ENCODE data around the gene GPR37L1. TPM values are rescaled to one million over a fixed set of nuclear protein-coding genes. Genes with fewer than 3 reads are reported as not detected.
"Not testable (repeated sequence)": the region's sequence is repeated elsewhere in the genome, so short reads cannot be mapped to it uniquely, and the experiment has no call there.

Gene GPR37L1
- total RNA-seq, 2 donors from 2014 or later = not detected

DNA sequence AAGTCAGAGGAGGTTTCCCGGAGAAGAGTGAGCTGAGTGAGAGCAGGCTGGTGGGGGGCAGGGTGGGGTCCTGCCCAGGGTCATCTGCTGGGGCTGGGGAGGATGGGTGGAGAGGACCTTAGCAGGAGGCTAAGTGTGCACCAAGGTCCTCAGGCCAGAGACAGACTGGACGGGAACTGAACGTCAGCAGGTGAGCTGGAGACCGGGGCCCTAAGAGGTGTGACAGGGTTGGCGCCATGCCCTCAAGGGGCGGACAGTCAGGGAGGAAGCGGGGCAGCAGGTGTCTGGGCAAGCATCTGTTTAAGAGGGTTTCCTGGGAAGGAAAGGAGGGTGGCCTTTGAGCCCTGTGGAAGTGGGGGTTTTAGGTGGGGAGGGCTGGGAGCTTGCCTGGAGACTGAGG is 51.3 kb downstream of the GPR37L1 start:
- Mint-ChIP-seq H3K4me3 (no peak overlapping the region), H3K9me3 (no peaks in the 10 kb centered on the region), H3K27me3 (no peaks in the 10 kb centered on the region), H3K4me1 (no peaks in the 10 kb centered on the region), H3K27ac (no peak overlapping the region), H3K36me3 (ENCODE audit: low read depth) (no peaks in the 10 kb centered on the region)
- ATAC-seq (replicated peaks) = no peak

DNA sequence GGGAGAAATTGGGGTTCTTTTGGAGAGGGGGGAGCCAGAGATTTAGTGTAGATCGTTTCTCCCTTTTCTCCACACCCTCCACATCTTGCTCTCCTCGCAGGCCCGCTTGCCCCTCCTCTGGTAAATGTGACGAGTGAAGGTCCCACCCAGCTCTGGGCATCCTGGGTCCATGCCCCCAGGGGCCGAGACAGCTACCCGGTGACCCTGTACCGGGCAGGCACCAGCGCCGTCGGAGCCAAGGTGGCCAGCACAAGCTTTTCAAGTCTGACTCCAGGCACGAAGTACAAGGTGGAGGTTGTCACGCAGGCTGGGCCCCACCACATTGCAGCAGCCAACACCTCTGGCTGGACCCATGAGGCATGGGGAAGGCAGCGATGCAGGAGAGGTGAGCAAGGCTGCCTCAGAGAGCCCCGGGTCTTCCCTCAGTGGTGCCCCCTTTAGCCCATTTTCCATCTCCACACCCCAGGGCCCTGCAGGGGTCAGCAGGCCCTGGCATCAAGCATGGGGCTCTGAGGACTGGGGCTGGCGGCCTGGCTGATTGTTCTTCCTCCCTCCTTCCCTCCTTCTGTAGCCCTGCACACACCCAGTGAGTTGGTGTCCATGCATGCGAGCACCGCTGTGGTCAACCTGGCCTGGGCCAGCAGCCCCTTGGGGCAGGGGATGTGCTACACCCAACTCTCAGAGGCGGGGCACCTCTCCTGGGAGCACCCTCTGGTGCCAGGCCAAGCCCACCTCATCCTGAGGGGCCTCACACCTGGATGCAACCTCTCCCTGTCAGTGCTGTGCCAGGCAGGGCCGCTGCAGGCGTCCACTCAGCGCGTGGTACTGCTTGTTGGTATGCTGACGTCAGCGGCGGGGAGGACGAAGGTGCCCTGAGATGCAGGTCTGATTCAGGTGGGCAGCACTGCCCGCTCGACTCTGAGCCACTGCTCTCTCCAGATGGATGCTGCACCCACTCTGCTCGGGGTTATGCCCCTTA is 54.5 kb downstream of the GPR37L1 start:
- Mint-ChIP-seq H3K27me3 (no peaks in the 10 kb centered on the region), H3K9me3 (no peaks in the 10 kb centered on the region), H3K36me3 (ENCODE audit: low read depth) (no peaks in the 10 kb centered on the region), H3K4me3 (no peak overlapping the region), H3K27ac (no peak overlapping the region), H3K4me1 (no peaks in the 10 kb centered on the region)
- ATAC-seq (replicated peaks) = no peak

DNA sequence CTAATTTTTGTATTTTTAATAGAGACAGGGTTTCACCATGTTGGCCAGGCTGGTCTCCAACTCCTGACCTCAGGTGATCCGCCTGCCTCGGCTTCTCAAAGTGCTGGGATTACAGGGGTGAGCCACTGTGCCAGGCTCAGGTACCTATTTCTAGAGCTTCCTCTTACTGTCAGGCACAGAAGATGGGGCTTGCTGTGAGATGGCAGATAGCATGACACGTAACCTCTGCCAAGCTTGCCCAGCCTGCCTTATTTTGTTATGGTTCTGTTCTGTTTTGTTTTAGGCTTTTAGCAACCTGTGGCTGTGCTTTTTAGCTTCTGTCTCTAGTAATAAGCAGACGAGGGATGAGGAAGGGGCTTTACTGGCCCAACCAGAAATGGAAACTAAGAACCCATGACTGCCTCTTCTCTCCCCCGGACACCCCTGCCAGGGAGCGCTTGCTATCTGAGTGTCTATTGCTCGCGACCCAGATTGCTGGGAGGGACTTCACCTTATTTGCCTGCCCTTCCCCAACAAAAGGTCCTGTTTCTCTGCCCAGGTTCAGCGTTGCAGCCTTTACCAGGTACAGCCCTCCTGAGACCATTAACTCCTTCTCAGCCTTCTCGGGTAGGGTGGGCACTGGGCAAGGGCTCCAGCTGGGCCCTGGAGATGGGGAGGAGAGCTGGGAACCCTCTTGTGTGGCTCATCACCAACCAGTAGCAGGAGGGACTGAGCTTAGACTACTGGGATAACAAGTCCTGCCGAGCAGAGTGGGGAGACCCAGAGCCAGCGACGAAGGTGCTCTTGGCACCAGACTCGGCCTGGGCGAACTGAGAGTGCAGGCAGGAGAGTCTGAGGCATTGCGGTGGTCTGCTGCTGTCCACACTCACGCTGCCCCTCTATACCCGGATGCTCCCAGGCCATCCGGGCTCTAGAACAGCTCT is 57.4 kb downstream of the GPR37L1 start:
- no peaks in the 10 kb centered on the region for H3K36me3 Mint-ChIP-seq (ENCODE audit: low read depth)
- no peak for ATAC-seq (replicated peaks)
- H3K27me3 Mint-ChIP-seq = peaks cover 3% of the 10 kb centered on the region
- no peak overlapping the region for H3K27ac Mint-ChIP-seq
- no peak overlapping the region for H3K4me3 Mint-ChIP-seq
- H3K4me1 Mint-ChIP-seq = peaks cover 11% of the 10 kb centered on the region
- H3K9me3 Mint-ChIP-seq = no peaks in the 10 kb centered on the region

DNA sequence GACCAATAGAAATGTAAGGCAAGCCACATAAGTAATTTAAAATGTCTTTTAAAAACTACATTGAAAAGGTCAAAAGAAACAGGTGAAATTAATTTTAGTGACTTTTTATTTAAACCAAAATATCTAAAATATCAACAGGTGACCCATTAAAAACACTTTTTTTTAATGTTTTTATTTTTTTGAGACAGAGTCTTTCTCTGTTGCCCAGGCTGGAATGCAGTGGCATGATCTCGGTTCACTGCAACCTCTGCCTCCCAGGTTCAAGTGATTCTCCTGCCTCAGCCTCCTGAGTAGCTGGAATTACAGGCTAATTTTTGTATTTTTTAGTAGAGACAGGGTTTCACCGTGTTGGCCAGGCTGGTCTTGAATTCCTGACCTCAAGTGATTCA is 58.0 kb downstream of the GPR37L1 start:
- H3K27me3 Mint-ChIP-seq; H3K27ac Mint-ChIP-seq; ATAC-seq (replicated peaks); H3K36me3 Mint-ChIP-seq (ENCODE audit: low read depth); H3K9me3 Mint-ChIP-seq; H3K4me3 Mint-ChIP-seq: not testable (repeated sequence)
- H3K4me1 Mint-ChIP-seq = peaks cover 11% of the 10 kb centered on the region

DNA sequence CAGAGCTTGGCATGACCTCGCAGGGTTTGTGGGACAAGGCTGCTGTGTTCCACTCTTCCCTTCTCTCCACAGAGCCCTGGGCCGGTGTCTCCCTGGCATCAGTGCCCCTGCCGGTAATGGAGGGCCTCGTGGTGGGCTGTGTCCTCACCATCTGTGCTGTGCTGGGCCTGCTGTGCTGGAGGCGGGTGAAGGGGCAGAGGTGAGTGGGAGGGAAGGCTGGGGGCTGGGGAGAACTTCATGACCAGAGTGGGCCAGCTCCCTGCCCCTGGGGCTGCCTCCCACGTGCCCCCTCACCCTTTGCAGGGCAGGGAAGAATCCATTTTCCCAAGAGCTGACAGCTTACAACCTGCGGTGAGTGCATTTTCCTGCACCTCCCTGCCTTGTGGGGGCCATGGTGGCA is 58.9 kb downstream of the GPR37L1 start:
- H3K36me3 Mint-ChIP-seq (ENCODE audit: low read depth) = no peaks in the 10 kb centered on the region

DNA sequence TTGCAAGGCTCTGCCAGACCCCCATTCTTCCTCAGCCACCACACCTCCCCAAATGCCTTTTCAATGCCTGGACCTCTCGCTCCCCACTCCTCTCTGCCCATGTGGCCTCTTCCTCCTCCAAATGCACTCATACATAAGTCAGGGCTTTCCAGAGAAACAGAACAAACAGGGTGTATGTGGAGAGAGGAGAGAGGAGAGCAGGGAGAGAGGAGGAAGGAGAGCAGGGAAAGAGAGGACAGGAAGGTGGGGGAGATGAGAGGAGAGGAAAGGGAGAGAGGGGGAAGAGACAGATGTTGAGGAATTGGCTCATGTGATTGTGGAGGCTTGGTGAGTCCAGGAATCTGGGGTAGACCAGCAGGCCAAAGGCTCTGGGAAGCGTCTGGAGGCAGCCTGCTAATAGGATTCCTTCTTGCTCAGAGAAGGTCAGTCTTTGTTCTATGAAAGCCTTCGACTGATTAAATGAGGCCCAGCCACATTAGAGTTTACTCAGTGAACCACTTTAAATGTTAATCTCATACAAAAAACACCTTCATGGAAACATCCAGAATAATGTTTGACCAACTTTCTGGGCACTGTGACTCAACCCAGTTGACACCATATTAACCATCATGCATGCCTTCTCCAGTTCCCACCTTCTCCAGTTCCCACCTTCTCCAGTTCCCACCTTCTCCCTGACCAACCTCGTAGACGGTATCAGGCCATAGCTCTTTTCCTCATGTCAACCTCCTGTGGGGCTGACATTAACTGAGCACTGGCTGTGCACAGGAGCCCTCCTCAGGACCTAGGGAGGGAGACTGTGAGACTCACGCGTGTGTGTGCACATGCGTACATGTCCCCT is 59.5 kb downstream of the GPR37L1 start:
- Mint-ChIP-seq H3K27me3 (peaks cover 3% of the 10 kb centered on the region), H3K9me3 (no peaks in the 10 kb centered on the region), H3K4me3 (no peak overlapping the region), H3K36me3 (ENCODE audit: low read depth) (no peaks in the 10 kb centered on the region), H3K4me1 (peaks cover 11% of the 10 kb centered on the region), H3K27ac (no peak overlapping the region)
- ATAC-seq (replicated peaks) = no peak

More for the DNA sequence above, 58.9 kb downstream of the GPR37L1 start:
- H3K27ac Mint-ChIP-seq = no peak overlapping the region
- peaks cover 11% of the 10 kb centered on the region for H3K4me1 Mint-ChIP-seq
- no peak for ATAC-seq (replicated peaks)
- no peak overlapping the region for H3K4me3 Mint-ChIP-seq
- H3K9me3 Mint-ChIP-seq = no peaks in the 10 kb centered on the region
- H3K27me3 Mint-ChIP-seq = peaks cover 3% of the 10 kb centered on the region

Other genes starting within 250 kb of the GPR37L1 start
- gene SHISA4, start 234.0 kb upstream of the GPR37L1 start, total RNA-seq = 1 to 10 TPM in 1 of 2 donors, under 1 TPM in 1; 0.69 to 1.6 TPM
- gene LMOD1, start 176.4 kb upstream of the GPR37L1 start, total RNA-seq = not detected
- 10 to 100 TPM; 40.5 to 93.4 TPM for gene TIMM17A, start 167.4 kb upstream of the GPR37L1 start, total RNA-seq
- gene RNPEP, start 140.3 kb upstream of the GPR37L1 start, total RNA-seq = 10 to 100 TPM; 36.9 to 39.8 TPM
- gene ELF3, start 112.3 kb upstream of the GPR37L1 start, total RNA-seq = under 1 TPM; 0.32 to 0.64 TPM
- 10 to 100 TPM; 43.6 to 51.4 TPM for gene ARL8A, start 21.8 kb downstream of the GPR37L1 start, total RNA-seq
- 100 to 1,000 TPM; 238 to 281 TPM for gene PTPN7, start 37.7 kb downstream of the GPR37L1 start, total RNA-seq
- gene LGR6, start 70.9 kb downstream of the GPR37L1 start, total RNA-seq = under 1 TPM in 1 of 2 donors, not detected in 1; 0.21 TPM
- gene UBE2T, start 219.0 kb downstream of the GPR37L1 start, total RNA-seq = 10 to 100 TPM; 59.7 to 83.7 TPM
- gene PPP1R12B, start 225.8 kb downstream of the GPR37L1 start, total RNA-seq = 10 to 100 TPM; 21.6 to 26.0 TPM